Measurements from ENCODE around the gene CCDC116.

Gene CCDC116

GRCh38 chr22:21673534-21674321, 41.2 kb downstream of the CCDC116 start:
- TF ChIP-seq TAF1 (IDR thresholded peaks at IDR 0.05; ENCODE audit: low read depth) (no peak), EGR1 (IDR thresholded peaks at IDR 0.05) (no peak), MAX (IDR thresholded peaks at IDR 0.05) (no peak), RAD21 (IDR thresholded peaks at IDR 0.05; ENCODE audit: low read depth) (no peak), CEBPB (IDR thresholded peaks at IDR 0.05) (no peak), ZBTB7A (IDR thresholded peaks at IDR 0.05; ENCODE audit: low read depth) (no peak), TCF12 (IDR thresholded peaks at IDR 0.05; ENCODE audit: low read depth) (no peak), NFIC (IDR thresholded peaks at IDR 0.05) (no peak), REST (IDR thresholded peaks at IDR 0.05; ENCODE audit: low read depth) (no peak), TEAD4 (IDR thresholded peaks at IDR 0.05) (no peak), CREB1 (IDR thresholded peaks at IDR 0.05; ENCODE audit: low read depth) (no peak), EP300 (IDR thresholded peaks at IDR 0.05; ENCODE audit: borderline replicate concordance) (no peak), YY1 (IDR thresholded peaks at IDR 0.05; ENCODE audit: low read depth) (no peak), FOXM1 (IDR thresholded peaks at IDR 0.05; ENCODE audit: borderline replicate concordance, low read depth) (no peak)
- TF ChIP-seq, protein P1, sequence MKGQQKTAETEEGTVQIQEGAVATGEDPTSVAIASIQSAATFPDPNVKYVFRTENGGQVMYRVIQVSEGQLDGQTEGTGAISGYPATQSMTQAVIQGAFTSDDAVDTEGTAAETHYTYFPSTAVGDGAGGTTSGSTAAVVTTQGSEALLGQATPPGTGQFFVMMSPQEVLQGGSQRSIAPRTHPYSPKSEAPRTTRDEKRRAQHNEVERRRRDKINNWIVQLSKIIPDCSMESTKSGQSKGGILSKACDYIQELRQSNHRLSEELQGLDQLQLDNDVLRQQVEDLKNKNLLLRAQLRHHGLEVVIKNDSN (IDR thresholded peaks at IDR 0.05) = no peak

DNA sequence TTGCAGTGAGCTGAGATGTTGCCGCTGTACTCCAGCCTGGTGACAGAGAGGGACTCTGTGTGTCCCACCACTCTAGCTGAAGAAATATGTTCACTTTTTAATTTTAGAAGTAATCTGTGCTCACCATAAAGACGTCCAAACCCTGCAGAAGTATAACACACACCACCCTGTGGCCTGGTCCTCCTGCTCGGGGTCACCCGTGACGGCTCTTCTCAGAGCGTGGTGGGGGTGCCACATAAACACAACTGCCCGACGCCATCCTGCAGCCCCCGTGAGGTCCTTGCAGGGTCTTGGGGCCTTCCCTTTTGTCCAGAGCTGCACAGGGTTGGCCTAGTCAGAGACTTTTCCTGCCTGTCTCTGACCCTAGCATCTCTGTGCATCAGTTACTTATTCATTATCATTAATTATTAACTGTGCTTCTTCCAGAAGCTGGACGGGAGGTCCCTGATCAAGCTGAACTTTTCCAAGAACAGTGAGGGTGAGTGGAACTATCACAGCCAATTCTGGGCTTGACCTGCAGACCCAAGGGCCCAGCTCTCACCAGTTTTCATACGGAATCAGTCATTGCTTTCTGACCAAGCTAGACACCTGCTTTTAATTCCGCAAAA, 42.2 kb downstream of the CCDC116 start:
- TF ChIP-seq, protein P1 (IDR thresholded peaks at IDR 0.05) = no peak
- TF ChIP-seq RAD21 (IDR thresholded peaks at IDR 0.05; ENCODE audit: low read depth) = no peak
- TF ChIP-seq FOXM1 (IDR thresholded peaks at IDR 0.05; ENCODE audit: borderline replicate concordance, low read depth) = no peak
- no peak for TF ChIP-seq CREB1 (IDR thresholded peaks at IDR 0.05; ENCODE audit: low read depth)
- TF ChIP-seq EGR1 (IDR thresholded peaks at IDR 0.05) = no peak
- no peak for TF ChIP-seq REST (IDR thresholded peaks at IDR 0.05; ENCODE audit: low read depth)
- no peak for TF ChIP-seq CEBPB (IDR thresholded peaks at IDR 0.05)
- no peak for TF ChIP-seq MAX (IDR thresholded peaks at IDR 0.05)
- TF ChIP-seq TCF12 (IDR thresholded peaks at IDR 0.05; ENCODE audit: low read depth) = no peak
- no peak for TF ChIP-seq TEAD4 (IDR thresholded peaks at IDR 0.05)

DNA sequence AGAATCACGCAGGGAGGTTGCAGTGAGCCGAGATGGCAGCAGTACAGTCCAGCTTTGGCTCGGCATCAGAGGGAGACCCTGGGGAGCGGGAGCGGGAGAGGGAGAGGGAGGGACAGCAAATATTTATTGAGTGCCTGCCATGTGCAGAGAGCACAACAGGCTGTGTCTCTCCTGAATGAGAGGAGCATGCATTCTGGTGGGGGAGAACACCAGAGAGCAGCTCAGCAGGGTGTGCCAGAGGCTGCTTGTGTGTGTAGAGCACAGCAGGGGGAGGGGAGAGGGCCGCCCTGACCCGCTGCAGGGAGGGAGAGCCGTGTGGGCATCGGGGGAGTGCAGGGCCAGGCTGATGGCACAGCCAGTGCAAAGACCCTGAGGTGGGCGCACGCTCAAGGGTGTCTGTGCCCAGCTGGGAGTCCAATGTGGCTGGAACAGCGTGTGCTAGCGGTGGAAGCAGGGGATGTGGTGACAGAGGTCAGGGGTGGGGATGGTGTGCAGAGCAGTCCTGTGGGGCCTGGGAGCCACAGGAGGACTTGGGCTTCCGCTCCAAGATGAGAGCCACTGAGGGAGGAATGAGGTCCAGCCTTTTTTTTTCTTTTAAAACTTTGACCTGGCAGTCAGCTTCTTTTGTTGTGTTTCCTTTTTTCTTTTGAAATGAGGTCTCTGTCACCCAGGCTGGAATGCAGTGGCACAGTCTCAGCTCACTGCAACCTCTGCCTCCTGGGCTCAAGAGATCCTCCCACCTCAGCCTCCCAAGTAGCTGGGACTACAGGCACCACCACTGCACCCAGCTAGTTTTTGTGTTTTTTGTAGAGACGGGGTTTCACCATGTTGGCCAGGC, 45.3 kb downstream of the CCDC116 start:
- no peak for TF ChIP-seq EP300 (IDR thresholded peaks at IDR 0.05; ENCODE audit: borderline replicate concordance)
- no peak for TF ChIP-seq EGR1 (IDR thresholded peaks at IDR 0.05)
- TF ChIP-seq CEBPB (IDR thresholded peaks at IDR 0.05) = no peak
- TF ChIP-seq TEAD4 (IDR thresholded peaks at IDR 0.05) = no peak
- no peak for TF ChIP-seq MAX (IDR thresholded peaks at IDR 0.05)
- TF ChIP-seq, protein P1 (IDR thresholded peaks at IDR 0.05) = no peak
- TF ChIP-seq RAD21 (IDR thresholded peaks at IDR 0.05; ENCODE audit: low read depth) = no peak
- no peak for TF ChIP-seq ZBTB7A (IDR thresholded peaks at IDR 0.05; ENCODE audit: low read depth)
- no peak for TF ChIP-seq NFIC (IDR thresholded peaks at IDR 0.05)
- TF ChIP-seq TCF12 (IDR thresholded peaks at IDR 0.05; ENCODE audit: low read depth) = no peak
- TF ChIP-seq CREB1 (IDR thresholded peaks at IDR 0.05; ENCODE audit: low read depth) = no peak

- no peak for TF ChIP-seq FOXM1 (IDR thresholded peaks at IDR 0.05; ENCODE audit: borderline replicate concordance, low read depth)
- no peak for TF ChIP-seq CEBPB (IDR thresholded peaks at IDR 0.05)
- TF ChIP-seq TEAD4 (IDR thresholded peaks at IDR 0.05) = no peak
- TF ChIP-seq NFIC (IDR thresholded peaks at IDR 0.05) = no peak
- no peak for TF ChIP-seq EP300 (IDR thresholded peaks at IDR 0.05; ENCODE audit: borderline replicate concordance)
- TF ChIP-seq, protein P1 (IDR thresholded peaks at IDR 0.05) = no peak
- no peak for TF ChIP-seq CREB1 (IDR thresholded peaks at IDR 0.05; ENCODE audit: low read depth)
- TF ChIP-seq TCF12 (IDR thresholded peaks at IDR 0.05; ENCODE audit: low read depth) = no peak
- TF ChIP-seq RAD21 (IDR thresholded peaks at IDR 0.05; ENCODE audit: low read depth) = no peak
- no peak for TF ChIP-seq EGR1 (IDR thresholded peaks at IDR 0.05)
- no peak for TF ChIP-seq TAF1 (IDR thresholded peaks at IDR 0.05; ENCODE audit: low read depth)
These were observed 46.8 kb downstream of the CCDC116 start for GRCh38 chr22:21679383-21679782.

Measured in Ishikawa (cell line).